ENCODE data around the gene LRG1.

- no peak for TF ChIP-seq CTCF (IDR thresholded peaks at IDR 0.05)
- no peak for TF ChIP-seq POLR2AphosphoS5 (IDR thresholded peaks at IDR 0.05; ENCODE audit: low read depth, low read length)
- no peak for TF ChIP-seq REST (IDR thresholded peaks at IDR 0.05; ENCODE audit: insufficient read depth in 1 of 2, low read depth in 2 of 2, low read length in 1 of 2)
- no peak for TF ChIP-seq SIN3A (IDR thresholded peaks at IDR 0.05; ENCODE audit: borderline replicate concordance, insufficient read depth, low read depth, low read length)
Measured at GRCh38 chr19:4511300-4512054, 28.4 kb downstream of the LRG1 start.
